ENCODE results near the gene AXL.
"Not testable (repeated sequence)": the region's sequence is repeated elsewhere in the genome, so short reads cannot be mapped to it uniquely, and the experiment has no call there.

The AXL gene

DNA sequence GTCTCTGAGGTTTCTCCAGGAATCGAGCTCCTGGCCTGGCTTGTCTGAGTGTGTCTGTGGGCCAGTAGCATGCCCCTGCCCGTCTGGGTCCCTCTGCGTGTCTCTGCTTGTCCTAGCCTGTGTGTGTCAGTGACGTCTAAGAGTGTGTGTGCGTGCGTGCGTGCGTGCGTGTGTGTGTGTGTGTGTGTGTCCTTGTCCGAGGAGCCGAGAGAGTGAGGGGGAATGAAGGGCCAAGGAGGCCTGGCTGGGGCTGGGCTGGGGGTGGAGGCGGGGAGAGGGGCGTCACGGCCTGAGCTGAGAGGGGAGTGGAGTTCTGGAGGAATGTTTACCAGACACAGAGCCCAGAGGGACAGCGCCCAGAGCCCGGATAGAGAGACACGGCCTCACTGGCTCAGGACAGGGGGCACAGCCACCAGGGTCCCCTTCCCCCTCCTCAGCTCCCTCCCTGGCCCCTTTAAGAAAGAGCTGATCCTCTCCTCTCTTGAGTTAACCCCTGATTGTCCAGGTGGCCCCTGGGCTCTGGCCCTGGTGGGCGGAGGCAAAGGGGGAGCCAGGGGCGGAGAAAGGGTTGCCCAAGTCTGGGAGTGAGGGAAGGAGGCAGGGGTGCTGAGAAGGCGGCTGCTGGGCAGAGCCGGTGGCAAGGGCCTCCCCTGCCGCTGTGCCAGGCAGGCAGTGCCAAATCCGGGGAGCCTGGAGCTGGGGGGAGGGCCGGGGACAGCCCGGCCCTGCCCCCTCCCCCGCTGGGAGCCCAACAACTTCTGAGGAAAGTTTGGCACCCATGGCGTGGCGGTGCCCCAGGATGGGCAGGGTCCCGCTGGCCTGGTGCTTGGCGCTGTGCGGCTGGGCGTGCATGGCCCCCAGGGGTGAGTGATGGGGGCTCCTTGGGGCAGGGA, at the start of gene AXL:
TSS of gene AXL (plus strand) at position 609 of the 893 bp plus-strand sequence. CDS start at position 779, 170 bp downstream.
- Histone ChIP-seq H3K27ac (ENCODE audit: low read length) (peak within 1 kb of the TSS; percentile 22), H3K9ac (ENCODE audit: low read depth, low read length) (peak within 1 kb of the TSS; percentile 68), H3K27me3 (ENCODE audit: insufficient read depth, low read length) (no peaks in the 10 kb centered on the region), H3K9me3 (ENCODE audit: insufficient read depth, low read depth, low read length) (no peaks in the 10 kb centered on the region), H3K36me3 (ENCODE audit: insufficient read depth, low read depth, low read length) (peaks cover 15% of the 10 kb centered on the region), H3K4me1 (ENCODE audit: insufficient read depth, low read length) (peaks cover 13% of the 10 kb centered on the region), H3K4me3 (ENCODE audit: low read length) (peak within 1 kb of the TSS; percentile 85)

DNA sequence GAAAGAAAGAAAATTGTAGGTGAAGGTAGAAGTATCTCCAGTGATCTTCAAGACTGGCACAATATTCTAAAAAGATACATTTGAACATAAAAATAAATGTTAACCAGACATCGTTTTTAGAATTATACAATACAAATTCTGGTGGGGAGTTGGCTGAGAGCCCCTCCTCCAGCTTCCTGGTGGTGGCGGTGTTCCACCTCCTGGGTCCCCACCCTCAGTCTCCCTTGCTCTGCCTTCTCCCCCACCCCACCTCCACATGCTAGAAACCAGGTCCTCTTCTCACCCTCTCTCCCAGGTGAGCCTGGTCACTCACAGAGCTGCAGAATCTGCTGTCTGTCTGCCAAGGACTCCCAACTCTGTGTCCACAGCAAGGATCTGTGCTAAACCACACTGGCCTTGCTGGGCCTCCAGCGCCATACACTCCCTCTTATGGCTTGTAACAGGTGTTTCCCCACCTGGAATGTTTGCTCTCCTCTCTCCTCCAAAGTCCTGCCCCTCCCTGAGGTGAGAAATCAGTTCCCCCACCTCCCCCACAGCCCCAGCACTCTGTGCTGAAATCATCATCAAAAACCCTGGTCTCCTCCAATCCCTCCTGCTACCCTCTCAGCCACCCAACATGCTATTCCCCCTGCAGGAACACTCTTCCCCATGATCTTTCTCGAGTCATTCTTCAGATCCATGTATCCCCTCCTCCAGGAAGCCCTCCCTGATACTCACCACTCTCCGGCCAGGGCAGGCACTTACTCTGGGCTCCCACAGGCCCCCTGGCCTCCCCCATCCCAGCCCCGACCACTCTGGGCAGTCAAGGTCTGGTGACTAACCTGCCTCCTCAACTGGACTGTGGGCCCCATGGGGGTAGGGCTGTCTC, 46.5 kb upstream of the AXL start:
- peaks cover 18% of the 10 kb centered on the region for H3K4me1 ChIP-seq (ENCODE audit: insufficient read depth, low read length)
- no peaks in the 10 kb centered on the region for H3K9me3 ChIP-seq (ENCODE audit: insufficient read depth, low read depth, low read length)
- no peak overlapping the region for H3K9ac ChIP-seq (ENCODE audit: low read depth, low read length)
- H3K27me3 ChIP-seq (ENCODE audit: insufficient read depth, low read length), result no peaks in the 10 kb centered on the region
- H3K36me3 ChIP-seq (ENCODE audit: insufficient read depth, low read depth, low read length), result no peaks in the 10 kb centered on the region
- H3K4me3 ChIP-seq (ENCODE audit: low read length), result no peak overlapping the region
- H3K27ac ChIP-seq (ENCODE audit: low read length), result no peak overlapping the region

DNA sequence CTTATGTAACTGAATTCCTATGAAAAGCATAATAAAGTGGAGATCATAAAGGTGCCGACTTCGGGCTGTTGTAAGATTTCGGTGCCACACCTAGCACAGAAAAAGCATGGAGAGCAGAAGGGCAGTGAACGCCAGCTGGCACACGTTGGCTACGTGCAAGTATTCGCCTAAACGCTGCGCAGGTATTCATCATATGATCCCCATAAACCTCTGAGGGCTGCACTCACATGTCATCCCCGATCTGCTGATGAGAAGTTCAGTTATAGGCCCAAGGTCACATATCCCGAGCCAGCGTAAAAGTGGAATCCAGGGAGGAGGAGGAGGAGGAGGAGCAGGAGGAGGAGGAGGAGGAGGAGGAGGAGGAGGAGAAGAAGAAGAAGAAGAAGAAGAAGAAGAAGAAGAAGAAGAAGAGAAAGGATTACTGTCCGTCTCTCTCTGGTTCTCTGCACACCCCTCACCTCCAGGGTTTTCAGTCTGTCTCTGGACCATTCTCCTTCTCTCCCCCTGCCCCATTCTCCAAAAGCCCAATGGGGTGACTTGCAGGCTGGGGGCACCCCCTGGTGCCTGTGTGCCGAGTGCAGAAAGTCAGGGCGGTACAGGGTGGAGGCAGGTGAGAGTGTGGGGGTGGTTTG, 44.6 kb upstream of the AXL start:
- Histone ChIP-seq H3K4me1 (ENCODE audit: insufficient read depth, low read length) (peaks cover 17% of the 10 kb centered on the region; the same call in 1 of the 2 replicates), H3K9ac (ENCODE audit: low read depth, low read length) (no peak overlapping the region), H3K4me3 (ENCODE audit: low read length) (no peak overlapping the region), H3K36me3 (ENCODE audit: insufficient read depth, low read depth, low read length) (no peaks in the 10 kb centered on the region), H3K27me3 (ENCODE audit: insufficient read depth, low read length) (no peaks in the 10 kb centered on the region), H3K9me3 (ENCODE audit: insufficient read depth, low read depth, low read length) (no peaks in the 10 kb centered on the region), H3K27ac (ENCODE audit: low read length) (no peak overlapping the region)

- Histone ChIP-seq H3K4me3 (ENCODE audit: low read length) (peak overlapping the region; percentile 70), H3K27ac (ENCODE audit: low read length) (peak overlapping the region; percentile 92), H3K4me1 (ENCODE audit: insufficient read depth, low read length) (peaks cover 17% of the 10 kb centered on the region; the same call in 1 of the 2 replicates), H3K9me3 (ENCODE audit: insufficient read depth, low read depth, low read length) (no peaks in the 10 kb centered on the region), H3K9ac (ENCODE audit: low read depth, low read length) (peak overlapping the region; percentile 81; the same call in 1 of the 2 replicates), H3K27me3 (ENCODE audit: insufficient read depth, low read length) (no peaks in the 10 kb centered on the region), H3K36me3 (ENCODE audit: insufficient read depth, low read depth, low read length) (no peaks in the 10 kb centered on the region)
Observed at GRCh38 chr19:41175801-41176777, 42.9 kb upstream of the AXL start.

GRCh38 chr19:41180173-41180572, 38.9 kb upstream of the AXL start:
- H3K9me3 ChIP-seq (ENCODE audit: insufficient read depth, low read depth, low read length); H3K27ac ChIP-seq (ENCODE audit: low read length); H3K36me3 ChIP-seq (ENCODE audit: insufficient read depth, low read depth, low read length); H3K27me3 ChIP-seq (ENCODE audit: insufficient read depth, low read length); H3K9ac ChIP-seq (ENCODE audit: low read depth, low read length); H3K4me3 ChIP-seq (ENCODE audit: low read length): not testable (repeated sequence)
- H3K4me1 ChIP-seq (ENCODE audit: insufficient read depth, low read length), result peaks cover 12% of the 10 kb centered on the region; the same call in 1 of the 2 replicates

DNA sequence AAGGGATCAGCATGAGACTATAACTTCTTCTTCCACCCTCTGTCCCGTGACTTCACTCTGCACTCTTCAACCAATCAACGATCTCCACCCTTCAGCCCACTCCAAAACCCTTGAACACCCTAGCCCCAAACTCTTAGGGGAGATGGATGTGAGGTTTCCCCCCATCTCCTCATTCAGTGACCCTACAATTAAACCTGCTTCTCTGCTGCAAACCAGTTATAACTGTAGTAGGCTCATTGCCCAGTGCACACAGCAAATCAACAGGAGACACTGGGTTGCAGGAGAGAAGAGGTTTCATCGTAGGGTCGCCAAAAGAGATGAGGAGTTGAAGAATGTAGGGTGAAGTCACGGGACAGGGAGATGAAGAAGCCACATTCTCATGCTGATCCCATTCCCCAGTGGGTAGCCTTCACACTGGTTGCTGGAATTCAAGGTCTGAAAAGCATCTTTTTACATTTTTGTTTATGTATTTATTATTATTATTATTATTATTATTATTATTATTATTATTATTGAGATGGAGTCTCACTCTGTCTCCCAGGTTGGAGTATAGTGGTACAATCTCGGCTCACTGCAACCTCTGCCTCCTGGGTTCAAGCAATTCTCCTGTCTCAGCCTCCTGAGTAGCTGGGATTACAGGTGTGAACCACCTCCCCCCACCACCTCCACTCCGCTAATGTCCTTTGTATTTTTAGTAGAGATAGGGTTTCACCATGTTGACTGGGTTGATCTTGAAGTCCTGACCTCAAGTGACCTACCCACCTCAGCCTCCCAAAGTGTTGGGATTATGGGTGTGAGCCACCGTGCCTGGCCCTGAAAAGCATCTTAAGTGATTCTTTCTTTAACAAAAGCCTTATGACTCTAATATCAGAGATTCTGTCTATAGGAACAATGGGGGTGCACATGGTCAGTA, 31.8 kb upstream of the AXL start:
- peak overlapping the region; percentile 40; the same call in 1 of the 2 replicates for H3K4me3 ChIP-seq (ENCODE audit: low read length)
- peak overlapping the region; percentile 82 for H3K27ac ChIP-seq (ENCODE audit: low read length)
- H3K9me3 ChIP-seq (ENCODE audit: insufficient read depth, low read depth, low read length), result no peaks in the 10 kb centered on the region
- H3K27me3 ChIP-seq (ENCODE audit: insufficient read depth, low read length), result 0 out of 2 replicates have a peak, but pooled peaks cover 3% of the 10 kb centered on the region
- H3K4me1 ChIP-seq (ENCODE audit: insufficient read depth, low read length), result peaks cover 30% of the 10 kb centered on the region
- H3K36me3 ChIP-seq (ENCODE audit: insufficient read depth, low read depth, low read length), result no peaks in the 10 kb centered on the region
- H3K9ac ChIP-seq (ENCODE audit: low read depth, low read length), result peak overlapping the region; percentile 53; the same call in 1 of the 2 replicates

- peak overlapping the region; percentile 38; the same call in 1 of the 2 replicates for H3K4me3 ChIP-seq (ENCODE audit: low read length)
Observed at GRCh38 chr19:41187884-41188279, 31.1 kb upstream of the AXL start.

GRCh38 chr19:41189425-41190065, 29.5 kb upstream of the AXL start:
- H3K9ac ChIP-seq (ENCODE audit: low read depth, low read length), result peak overlapping the region; percentile 84
- H3K9me3 ChIP-seq (ENCODE audit: insufficient read depth, low read depth, low read length), result no peaks in the 10 kb centered on the region
- peaks cover 33% of the 10 kb centered on the region for H3K4me1 ChIP-seq (ENCODE audit: insufficient read depth, low read length)
- peaks cover 9% of the 10 kb centered on the region; the same call in 1 of the 2 replicates for H3K27me3 ChIP-seq (ENCODE audit: insufficient read depth, low read length)
- H3K27ac ChIP-seq (ENCODE audit: low read length), result peak overlapping the region; percentile 83
- peaks cover 4% of the 10 kb centered on the region for H3K36me3 ChIP-seq (ENCODE audit: insufficient read depth, low read depth, low read length)
- H3K4me3 ChIP-seq (ENCODE audit: low read length), result peak overlapping the region; percentile 51

More at GRCh38 chr19:41187884-41188279, 31.1 kb upstream of the AXL start:
- H3K9ac ChIP-seq (ENCODE audit: low read depth, low read length), result peak overlapping the region; percentile 53; the same call in 1 of the 2 replicates
- no peaks in the 10 kb centered on the region for H3K36me3 ChIP-seq (ENCODE audit: insufficient read depth, low read depth, low read length)
- H3K27ac ChIP-seq (ENCODE audit: low read length), result peak overlapping the region; percentile 82
- H3K9me3 ChIP-seq (ENCODE audit: insufficient read depth, low read depth, low read length), result no peaks in the 10 kb centered on the region
- H3K27me3 ChIP-seq (ENCODE audit: insufficient read depth, low read length), result peaks cover 9% of the 10 kb centered on the region; the same call in 1 of the 2 replicates
- peaks cover 32% of the 10 kb centered on the region for H3K4me1 ChIP-seq (ENCODE audit: insufficient read depth, low read length)

DNA sequence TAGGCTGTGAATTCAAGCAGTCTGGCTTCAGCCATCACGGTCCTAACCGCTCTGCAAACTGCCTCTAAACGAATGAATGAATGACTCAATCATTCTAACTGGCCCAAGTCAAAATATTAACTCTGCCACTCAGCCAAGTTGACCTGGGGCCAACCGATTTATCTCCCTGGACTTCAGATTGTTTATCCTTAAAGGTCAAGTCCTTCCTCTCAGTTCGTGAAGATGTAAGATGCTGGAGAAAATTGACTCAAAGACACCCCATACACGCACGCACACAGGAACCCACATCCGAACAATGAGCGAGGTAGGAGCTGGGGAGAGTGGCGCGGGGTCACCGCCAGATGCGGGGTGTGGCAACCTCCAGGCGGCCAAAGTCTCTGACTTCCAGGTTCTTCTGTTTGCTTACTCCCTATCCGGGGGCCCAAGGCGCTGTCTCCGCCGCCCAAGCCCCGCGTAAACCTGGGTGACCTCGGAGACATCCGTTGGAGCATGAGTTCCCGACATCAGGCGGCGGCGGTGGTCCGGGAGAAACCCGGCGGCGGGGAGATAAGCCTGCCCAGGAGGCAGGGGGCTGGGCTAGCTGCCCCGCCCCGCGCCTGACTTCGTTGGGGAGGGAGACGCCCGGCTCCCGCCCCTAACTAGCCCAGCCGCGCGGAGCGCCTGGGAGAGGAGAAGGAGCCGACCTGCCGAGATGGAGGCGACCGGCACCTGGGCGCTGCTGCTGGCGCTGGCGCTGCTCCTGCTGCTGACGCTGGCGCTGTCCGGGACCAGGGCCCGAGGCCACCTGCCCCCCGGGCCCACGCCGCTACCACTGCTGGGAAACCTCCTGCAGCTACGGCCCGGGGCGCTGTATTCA, 26.2 kb upstream of the AXL start, which contains the start of gene CYP2S1:
TSS of gene CYP2S1 (plus strand) at position 646 of the 856 bp plus-strand sequence. CDS start at position 692, 46 bp downstream.
- peak within 1 kb of the TSS; percentile 85 for H3K27ac ChIP-seq (ENCODE audit: low read length)
- H3K27me3 ChIP-seq (ENCODE audit: insufficient read depth, low read length), result peaks cover 9% of the 10 kb centered on the region; the same call in 1 of the 2 replicates
- H3K9ac ChIP-seq (ENCODE audit: low read depth, low read length), result peak within 1 kb of the TSS; percentile 76
- peaks cover 35% of the 10 kb centered on the region for H3K36me3 ChIP-seq (ENCODE audit: insufficient read depth, low read depth, low read length)
- peak within 1 kb of the TSS; percentile 69 for H3K4me3 ChIP-seq (ENCODE audit: low read length)
- no peaks in the 10 kb centered on the region for H3K9me3 ChIP-seq (ENCODE audit: insufficient read depth, low read depth, low read length)
- H3K4me1 ChIP-seq (ENCODE audit: insufficient read depth, low read length), result peaks cover 26% of the 10 kb centered on the region

Measured in iPS-20b (cell line).